Activated naive CD4-positive, alpha-beta T cell treated with Interleukin-2 at 50 U/mL for 16 hours (primary cell): ENCODE data around the gene RIN3.

Source experiments
- DNase-seq: peaks from one replicate; pipeline ENCODE4 v3.0.0-alpha.2; 2020

RIN3 gene

GRCh38 chr14:92582706-92583452 lies 69.3 kb downstream of the RIN3 start:
- no peak for DNase-seq

GRCh38 chr14:92584220-92584619 lies 70.6 kb downstream of the RIN3 start:
- no peak for DNase-seq

- DNase-seq, result no peak
These were observed 71.2 kb downstream of the RIN3 start for GRCh38 chr14:92584816-92585215.

- DNase-seq, result peak; percentile 19
These were observed 72.7 kb downstream of the RIN3 start for GRCh38 chr14:92585981-92586937.

GRCh38 chr14:92586963-92587699 lies 73.5 kb downstream of the RIN3 start:
- no peak for DNase-seq

- DNase-seq, result no peak
These were observed 74.1 kb downstream of the RIN3 start for GRCh38 chr14:92587700-92588085.

- DNase-seq, result no peak
These were observed 75.8 kb downstream of the RIN3 start for GRCh38 chr14:92589213-92589852.

GRCh38 chr14:92590176-92590575 lies 76.6 kb downstream of the RIN3 start:
- no peak for DNase-seq

GRCh38 chr14:92590941-92591340 lies 77.4 kb downstream of the RIN3 start:
- no peak for DNase-seq

GRCh38 chr14:92591346-92591745 lies 77.8 kb downstream of the RIN3 start:
- DNase-seq, result no peak

- no peak for DNase-seq
These were observed 81.7 kb downstream of the RIN3 start for GRCh38 chr14:92595267-92595666.

- DNase-seq, result no peak
These were observed 82.8 kb downstream of the RIN3 start for GRCh38 chr14:92596331-92596907.

GRCh38 chr14:92597906-92598905 lies 84.6 kb downstream of the RIN3 start:
- DNase-seq, result no peak

- DNase-seq, result no peak
These were observed 86.2 kb downstream of the RIN3 start for GRCh38 chr14:92599811-92600210.

GRCh38 chr14:92600318-92601053 lies 86.9 kb downstream of the RIN3 start:
- DNase-seq, result no peak

GRCh38 chr14:92601131-92601710 lies 87.6 kb downstream of the RIN3 start:
- no peak for DNase-seq

- no peak for DNase-seq
These were observed 88.3 kb downstream of the RIN3 start for GRCh38 chr14:92601757-92602417.

- DNase-seq, result peak; percentile 45
These were observed 90.0 kb downstream of the RIN3 start for GRCh38 chr14:92603309-92604242.
